Ovary (tissue), 3 donors: ENCODE measurements around the gene FGD5.

Experiments
- POLR2A ChIP-seq: fragments of 450-650 bp; IDR thresholded peaks from one replicate; pipeline ENCODE4 v1.6.1; 2017; ENCODE audit warnings: antibody characterized with exemption, mild to moderate bottlenecking, moderate library complexity
- TF ChIP-seq, protein P1 (sequence below), 3 donors: fragments of 450-650 bp in 2 of 3; fragments of 200-600 bp in 1 of 3; IDR thresholded peaks; one replicate each; pipeline versions ENCODE4 v1.5.1 to v1.8.0; 2016 to 2022; ENCODE audit warnings: antibody characterized with exemption in 3 of 3, mild to moderate bottlenecking in 1 of 3
- donor health status: DM: no; HTN: no; CAD: no.

DNA sequence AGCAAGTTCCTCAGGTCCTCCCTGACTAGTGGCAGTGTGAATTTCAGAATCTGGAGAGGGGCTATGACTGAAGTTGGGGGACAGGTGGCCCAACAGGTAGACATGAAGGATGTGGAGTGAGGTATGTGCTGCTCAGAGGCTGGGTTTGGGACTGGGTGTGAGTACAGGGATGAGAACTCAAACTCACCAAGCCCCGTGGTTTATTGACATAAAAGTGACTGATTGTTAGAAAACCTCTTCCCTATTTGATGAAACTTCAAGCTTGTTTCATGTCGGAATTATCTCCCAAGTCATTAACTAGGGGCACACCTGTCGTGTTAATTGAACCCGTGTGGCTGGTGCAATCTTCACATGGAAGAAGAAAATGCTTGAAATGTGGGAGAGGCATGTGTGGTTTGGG is 27.1 kb downstream of the FGD5 start:
- no peak for TF ChIP-seq POLR2A
- TF ChIP-seq, protein P1, sequence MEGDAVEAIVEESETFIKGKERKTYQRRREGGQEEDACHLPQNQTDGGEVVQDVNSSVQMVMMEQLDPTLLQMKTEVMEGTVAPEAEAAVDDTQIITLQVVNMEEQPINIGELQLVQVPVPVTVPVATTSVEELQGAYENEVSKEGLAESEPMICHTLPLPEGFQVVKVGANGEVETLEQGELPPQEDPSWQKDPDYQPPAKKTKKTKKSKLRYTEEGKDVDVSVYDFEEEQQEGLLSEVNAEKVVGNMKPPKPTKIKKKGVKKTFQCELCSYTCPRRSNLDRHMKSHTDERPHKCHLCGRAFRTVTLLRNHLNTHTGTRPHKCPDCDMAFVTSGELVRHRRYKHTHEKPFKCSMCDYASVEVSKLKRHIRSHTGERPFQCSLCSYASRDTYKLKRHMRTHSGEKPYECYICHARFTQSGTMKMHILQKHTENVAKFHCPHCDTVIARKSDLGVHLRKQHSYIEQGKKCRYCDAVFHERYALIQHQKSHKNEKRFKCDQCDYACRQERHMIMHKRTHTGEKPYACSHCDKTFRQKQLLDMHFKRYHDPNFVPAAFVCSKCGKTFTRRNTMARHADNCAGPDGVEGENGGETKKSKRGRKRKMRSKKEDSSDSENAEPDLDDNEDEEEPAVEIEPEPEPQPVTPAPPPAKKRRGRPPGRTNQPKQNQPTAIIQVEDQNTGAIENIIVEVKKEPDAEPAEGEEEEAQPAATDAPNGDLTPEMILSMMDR (IDR thresholded peaks at IDR 0.05) = no peak
